Calu3 (cell line): ENCODE data around the gene DGCR8. TPM values are rescaled to one million over a fixed set of nuclear protein-coding genes. Genes with fewer than 3 reads are reported as not detected.

Experiments used
- BruUV-seq: library from RNA; stranded (reverse); fragments of 400-500 nt; replicated peaks from 2 replicates; lab custom pipeline; 2021; lab: Mats Ljungman, UMichigan
- CTCF ChIA-PET: fragments of 300-600 bp; sonication (Branson Sonifier 250); formaldehyde crosslinking; loops from one replicate; lab custom pipeline; 2022; ENCODE audit warnings: antibody characterized with exemption; lab: Charles Lee
- DNase-seq: peaks from one replicate; pipeline ENCODE4 v3.0.0; 2022
- H3K27ac Mint-ChIP-seq: one replicate; pipeline ENCODE4 v1.8.0; 2022; ENCODE audit warnings: mixed read lengths; ENCODE audit not compliant: unreplicated experiment
- H3K27me3 Mint-ChIP-seq: one replicate; pipeline ENCODE4 v1.8.0; 2022; ENCODE audit warnings: mixed read lengths; ENCODE audit not compliant: unreplicated experiment
- H3K36me3 Mint-ChIP-seq: one replicate; pipeline ENCODE4 v1.8.0; 2022; ENCODE audit warnings: mild to moderate bottlenecking, moderate library complexity, mixed read lengths; ENCODE audit not compliant: insufficient read depth, unreplicated experiment
- H3K4me1 Mint-ChIP-seq: one replicate; pipeline ENCODE4 v1.8.0; 2022; ENCODE audit warnings: mild to moderate bottlenecking, low read depth, mixed read lengths; ENCODE audit not compliant: unreplicated experiment
- H3K4me3 Mint-ChIP-seq: one replicate; pipeline ENCODE4 v1.8.0; 2022; ENCODE audit warnings: mild to moderate bottlenecking, low read depth, moderate library complexity, mixed read lengths; ENCODE audit not compliant: unreplicated experiment
- H3K9me3 Mint-ChIP-seq: one replicate; pipeline ENCODE4 v1.8.0; 2022; ENCODE audit warnings: low read depth, mixed read lengths; ENCODE audit not compliant: unreplicated experiment
- intact Hi-C: fragments of 100-400 bp; cut with micrococcal nuclease; formaldehyde crosslinking; loops from one replicate; pipeline ENCODE4 v1.10.0; 2022; ENCODE audit not compliant: unreplicated experiment
- total RNA-seq: library from RNA; stranded (reverse); gene quantifications from 2 replicates; pipeline ENCODE4 v1.2.3, GENCODE V29; 2022
- TF ChIP-seq, protein P1 (sequence below): fragments of 200-600 bp; IDR thresholded peaks from one replicate; pipeline ENCODE4 v1.8.0; 2022; ENCODE audit warnings: antibody characterized with exemption; ENCODE audit not compliant: unreplicated experiment

DGCR8 gene
- total RNA-seq, 1 experiment from 2014 or later: 54.7 TPM

DNA sequence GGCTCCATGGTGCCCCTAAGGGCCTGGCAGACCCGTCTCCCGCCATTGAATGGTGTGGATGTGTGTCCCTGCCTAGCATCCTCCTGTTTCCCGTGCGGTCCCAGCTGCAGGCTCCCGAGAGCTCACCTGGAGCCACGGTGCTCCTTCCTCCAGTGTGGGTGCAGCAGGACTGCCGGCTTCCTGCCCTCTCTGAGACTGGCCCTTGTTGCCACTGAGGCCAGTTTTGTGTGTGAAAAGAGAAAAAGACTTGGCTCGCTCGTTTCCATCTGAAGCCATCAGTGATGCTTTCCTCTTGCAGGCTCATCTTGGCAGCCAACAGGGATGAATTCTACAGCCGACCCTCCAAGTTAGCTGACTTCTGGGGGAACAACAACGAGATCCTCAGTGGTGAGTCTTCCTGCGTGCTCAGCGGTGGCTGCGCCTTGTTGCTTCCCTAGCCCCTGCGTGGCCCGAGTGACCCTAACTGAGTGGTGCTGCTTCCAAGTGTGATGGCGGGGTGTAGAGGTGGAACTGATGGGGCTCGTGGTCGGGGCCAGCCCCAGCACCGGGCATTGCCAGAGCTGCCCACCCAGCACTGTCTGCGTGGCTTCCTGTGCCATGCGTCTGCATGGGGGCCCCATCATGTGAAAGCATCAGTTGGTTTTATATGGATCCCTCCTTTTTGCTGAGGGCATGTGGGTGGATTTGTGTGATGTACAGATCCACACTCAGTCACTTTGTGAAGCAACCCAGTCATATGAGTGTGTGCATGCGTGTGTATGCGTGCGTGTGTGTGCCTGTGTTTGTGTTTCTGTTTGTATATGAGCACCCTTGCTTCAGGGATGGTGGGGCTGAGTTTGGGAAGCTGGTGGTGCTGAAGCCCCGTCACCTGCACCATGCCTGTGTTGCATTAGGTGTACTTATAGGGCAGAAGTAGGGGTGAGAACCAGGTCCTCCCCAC is 36.7 kb upstream of the DGCR8 start:
- no peaks in the 10 kb centered on the region for H3K9me3 Mint-ChIP-seq
- H3K4me3 Mint-ChIP-seq: no peak overlapping the region
- no peaks in the 10 kb centered on the region for H3K4me1 Mint-ChIP-seq
- no peak for DNase-seq
- TF ChIP-seq, protein P1, sequence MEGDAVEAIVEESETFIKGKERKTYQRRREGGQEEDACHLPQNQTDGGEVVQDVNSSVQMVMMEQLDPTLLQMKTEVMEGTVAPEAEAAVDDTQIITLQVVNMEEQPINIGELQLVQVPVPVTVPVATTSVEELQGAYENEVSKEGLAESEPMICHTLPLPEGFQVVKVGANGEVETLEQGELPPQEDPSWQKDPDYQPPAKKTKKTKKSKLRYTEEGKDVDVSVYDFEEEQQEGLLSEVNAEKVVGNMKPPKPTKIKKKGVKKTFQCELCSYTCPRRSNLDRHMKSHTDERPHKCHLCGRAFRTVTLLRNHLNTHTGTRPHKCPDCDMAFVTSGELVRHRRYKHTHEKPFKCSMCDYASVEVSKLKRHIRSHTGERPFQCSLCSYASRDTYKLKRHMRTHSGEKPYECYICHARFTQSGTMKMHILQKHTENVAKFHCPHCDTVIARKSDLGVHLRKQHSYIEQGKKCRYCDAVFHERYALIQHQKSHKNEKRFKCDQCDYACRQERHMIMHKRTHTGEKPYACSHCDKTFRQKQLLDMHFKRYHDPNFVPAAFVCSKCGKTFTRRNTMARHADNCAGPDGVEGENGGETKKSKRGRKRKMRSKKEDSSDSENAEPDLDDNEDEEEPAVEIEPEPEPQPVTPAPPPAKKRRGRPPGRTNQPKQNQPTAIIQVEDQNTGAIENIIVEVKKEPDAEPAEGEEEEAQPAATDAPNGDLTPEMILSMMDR: no peak
- no peaks in the 10 kb centered on the region for H3K27me3 Mint-ChIP-seq
- CTCF ChIA-PET: no interaction called here
- intact Hi-C loops: no loop called here
- no peak overlapping the region for H3K27ac Mint-ChIP-seq
- peaks cover 24% of the 10 kb centered on the region for H3K36me3 Mint-ChIP-seq
- BruUV-seq: no TSS peak

DNA sequence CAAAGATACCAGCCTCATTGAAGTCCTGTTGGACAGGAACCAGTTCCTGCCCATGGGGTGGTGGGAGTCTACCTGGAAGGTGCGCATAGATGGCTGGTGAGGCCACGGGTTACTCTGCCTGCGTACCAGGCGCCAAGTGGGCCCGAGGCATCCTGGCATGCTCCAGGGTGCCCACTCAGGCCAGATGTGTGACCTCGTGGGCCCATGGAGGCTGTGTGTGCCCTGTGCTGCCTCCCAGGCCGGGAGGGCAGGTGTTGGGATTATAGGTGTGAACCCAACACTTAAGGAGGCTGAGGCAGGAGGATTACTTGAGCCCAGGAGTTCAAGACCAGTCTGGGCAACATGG is 36.1 kb upstream of the DGCR8 start:
- DNase-seq: no peak
- no peaks in the 10 kb centered on the region for H3K9me3 Mint-ChIP-seq
- CTCF ChIA-PET: interaction anchor here (0.7 kb wide), 1 partner anchor 16 kb away, joined by 3 read pairs; no protein-coding TSS in a partner anchor
- no peak overlapping the region for H3K4me3 Mint-ChIP-seq
- no peak overlapping the region for H3K27ac Mint-ChIP-seq
- H3K27me3 Mint-ChIP-seq: no peaks in the 10 kb centered on the region
- TF ChIP-seq, protein P1: no peak
- BruUV-seq: no TSS peak
- intact Hi-C loops: no loop called here
- H3K4me1 Mint-ChIP-seq: no peaks in the 10 kb centered on the region
- H3K36me3 Mint-ChIP-seq: peaks cover 27% of the 10 kb centered on the region

DNA sequence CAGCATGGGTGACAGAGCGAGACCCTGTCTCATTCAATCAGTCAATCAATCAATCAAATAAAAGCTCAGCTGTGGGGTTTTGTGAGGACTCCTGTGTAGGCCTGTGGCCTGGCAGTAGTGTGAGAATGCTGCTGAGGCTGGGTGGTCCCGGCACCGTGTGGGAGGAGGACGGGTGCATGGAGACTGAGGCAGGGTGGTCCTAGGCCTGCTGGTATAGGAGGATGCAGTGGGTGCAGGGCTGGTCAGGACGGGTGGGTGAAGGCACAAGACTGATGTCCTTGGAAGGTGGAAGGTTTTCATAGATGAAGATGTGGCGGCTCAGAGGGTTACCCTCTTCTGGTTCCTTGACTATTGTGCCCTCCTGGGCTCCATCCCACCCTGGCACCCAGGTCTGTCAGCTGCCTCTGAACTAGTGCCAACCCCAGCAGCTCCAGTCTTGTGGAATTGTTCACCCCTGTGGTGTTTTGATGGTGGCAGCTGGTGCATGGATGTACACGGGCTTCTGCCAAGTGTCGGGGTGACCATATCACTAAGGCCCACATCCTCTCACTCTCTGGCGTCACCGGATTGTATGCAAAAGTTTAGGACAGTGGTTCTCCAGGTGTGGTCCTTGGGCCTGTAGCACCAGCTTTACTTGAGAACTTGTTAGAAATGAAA is 35.4 kb upstream of the DGCR8 start:
- TF ChIP-seq, protein P1: no peak
- Mint-ChIP-seq H3K36me3 (peaks cover 31% of the 10 kb centered on the region), H3K4me3 (no peak overlapping the region)

DNA sequence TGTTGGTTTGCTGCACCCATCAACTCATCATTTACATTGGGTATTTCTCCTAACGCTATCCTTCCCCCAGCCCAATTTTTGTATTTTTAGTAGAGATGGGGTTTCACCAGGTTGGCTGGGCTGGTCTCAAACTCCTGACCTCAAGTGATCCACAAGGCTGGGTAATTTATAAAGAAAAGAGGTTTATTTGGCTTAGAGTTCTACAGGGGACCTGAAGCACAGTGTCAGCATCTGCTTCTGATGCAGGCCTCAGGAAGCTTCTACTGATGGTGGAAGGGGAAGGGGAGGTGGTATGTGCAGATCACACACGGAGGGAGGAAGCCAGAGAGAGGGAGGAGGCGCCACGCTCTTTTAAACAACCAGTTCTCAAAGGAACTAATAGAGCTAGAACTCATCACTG is 33.3 kb upstream of the DGCR8 start:
- H3K4me1 Mint-ChIP-seq: no peaks in the 10 kb centered on the region
- no peak overlapping the region for H3K27ac Mint-ChIP-seq
- BruUV-seq: no TSS peak
- H3K9me3 Mint-ChIP-seq: no peaks in the 10 kb centered on the region
- intact Hi-C loops: no loop called here
- H3K36me3 Mint-ChIP-seq: peaks cover 23% of the 10 kb centered on the region
- CTCF ChIA-PET: no interaction called here
- no peaks in the 10 kb centered on the region for H3K27me3 Mint-ChIP-seq
- DNase-seq: no peak
- H3K4me3 Mint-ChIP-seq: no peak overlapping the region
- TF ChIP-seq, protein P1: no peak

More for the DNA sequence above, 35.4 kb upstream of the DGCR8 start:
- Mint-ChIP-seq H3K9me3 (no peaks in the 10 kb centered on the region), H3K27ac (no peak overlapping the region), H3K27me3 (no peaks in the 10 kb centered on the region), H3K4me1 (no peaks in the 10 kb centered on the region)
- intact Hi-C loops: no loop called here
- no peak for DNase-seq
- CTCF ChIA-PET: interaction anchor here (0.7 kb wide), 1 partner anchor 16 kb away, joined by 3 read pairs; no protein-coding TSS in a partner anchor
- BruUV-seq: no TSS peak
